ENCODE results near the gene PLAC9.

Gene PLAC9

GRCh38 chr10:80173466-80173865, 40.9 kb downstream of the PLAC9 start:
- Histone ChIP-seq H3K27ac (ENCODE audit: low read depth, low read length) (no peak overlapping the region), H3F3A (ENCODE audit: insufficient read depth) (no peaks in the 10 kb centered on the region), H3K9me3 (ENCODE audit: insufficient read depth, low read length) (no peaks in the 10 kb centered on the region)

GRCh38 chr10:80174641-80175395, 42.3 kb downstream of the PLAC9 start:
- Histone ChIP-seq H3K9me2 (replicated peaks; ENCODE audit: insufficient read depth, low read length) (no peaks in the 10 kb centered on the region), H3K27ac (ENCODE audit: low read depth, low read length) (no peak overlapping the region), H3K9ac (ENCODE audit: low read length) (no peak overlapping the region), H3K9me3 (ENCODE audit: insufficient read depth, low read length) (no peaks in the 10 kb centered on the region), H3K4me2 (ENCODE audit: low read depth, low read length, poor library complexity, severe bottlenecking) (no peak overlapping the region), H4K20me1 (ENCODE audit: low read depth, low read length) (no peaks in the 10 kb centered on the region; the same call in 1 of the 2 replicates), H3K4me3 (ENCODE audit: insufficient read depth, low read length, poor library complexity, severe bottlenecking) (no peak overlapping the region), H3F3A (ENCODE audit: insufficient read depth) (no peaks in the 10 kb centered on the region), H2AFZ (ENCODE audit: low read depth, low read length, severe bottlenecking) (no peak overlapping the region), H3K36me3 (ENCODE audit: low read length) (no peaks in the 10 kb centered on the region), H3K27me3 (ENCODE audit: low read length) (no peaks in the 10 kb centered on the region), H3K79me2 (ENCODE audit: insufficient read depth, low read length) (peaks cover 29% of the 10 kb centered on the region)
- TF ChIP-seq, protein P1, sequence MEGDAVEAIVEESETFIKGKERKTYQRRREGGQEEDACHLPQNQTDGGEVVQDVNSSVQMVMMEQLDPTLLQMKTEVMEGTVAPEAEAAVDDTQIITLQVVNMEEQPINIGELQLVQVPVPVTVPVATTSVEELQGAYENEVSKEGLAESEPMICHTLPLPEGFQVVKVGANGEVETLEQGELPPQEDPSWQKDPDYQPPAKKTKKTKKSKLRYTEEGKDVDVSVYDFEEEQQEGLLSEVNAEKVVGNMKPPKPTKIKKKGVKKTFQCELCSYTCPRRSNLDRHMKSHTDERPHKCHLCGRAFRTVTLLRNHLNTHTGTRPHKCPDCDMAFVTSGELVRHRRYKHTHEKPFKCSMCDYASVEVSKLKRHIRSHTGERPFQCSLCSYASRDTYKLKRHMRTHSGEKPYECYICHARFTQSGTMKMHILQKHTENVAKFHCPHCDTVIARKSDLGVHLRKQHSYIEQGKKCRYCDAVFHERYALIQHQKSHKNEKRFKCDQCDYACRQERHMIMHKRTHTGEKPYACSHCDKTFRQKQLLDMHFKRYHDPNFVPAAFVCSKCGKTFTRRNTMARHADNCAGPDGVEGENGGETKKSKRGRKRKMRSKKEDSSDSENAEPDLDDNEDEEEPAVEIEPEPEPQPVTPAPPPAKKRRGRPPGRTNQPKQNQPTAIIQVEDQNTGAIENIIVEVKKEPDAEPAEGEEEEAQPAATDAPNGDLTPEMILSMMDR (IDR thresholded peaks at IDR 0.05; ENCODE audit: insufficient read depth, low read length, poor library complexity, severe bottlenecking), result no peak
- no peak for TF ChIP-seq EZH2phosphoT487 (conservative IDR thresholded peaks at IDR 0.05; ENCODE audit: low read length)

More at GRCh38 chr10:80173466-80173865, 40.9 kb downstream of the PLAC9 start:
- H3K9ac ChIP-seq (ENCODE audit: low read length), result no peak overlapping the region
- peaks cover 23% of the 10 kb centered on the region for H3K79me2 ChIP-seq (ENCODE audit: insufficient read depth, low read length)
- H3K27me3 ChIP-seq (ENCODE audit: low read length), result no peaks in the 10 kb centered on the region
- H3K4me2 ChIP-seq (ENCODE audit: low read depth, low read length, poor library complexity, severe bottlenecking), result no peak overlapping the region
- H3K9me2 ChIP-seq (replicated peaks; ENCODE audit: insufficient read depth, low read length), result no peaks in the 10 kb centered on the region
- H2AFZ ChIP-seq (ENCODE audit: low read depth, low read length, severe bottlenecking), result no peak overlapping the region
- H4K20me1 ChIP-seq (ENCODE audit: low read depth, low read length), result no peaks in the 10 kb centered on the region; the same call in 1 of the 2 replicates
- no peak for TF ChIP-seq EZH2phosphoT487 (conservative IDR thresholded peaks at IDR 0.05; ENCODE audit: low read length)
- TF ChIP-seq, protein P1 (IDR thresholded peaks at IDR 0.05; ENCODE audit: insufficient read depth, low read length, poor library complexity, severe bottlenecking), result no peak
- no peaks in the 10 kb centered on the region for H3K36me3 ChIP-seq (ENCODE audit: low read length)
- no peak overlapping the region for H3K4me3 ChIP-seq (ENCODE audit: insufficient read depth, low read length, poor library complexity, severe bottlenecking)

GRCh38 chr10:80176526-80176925, 44.0 kb downstream of the PLAC9 start:
- Histone ChIP-seq H2AFZ (ENCODE audit: low read depth, low read length, severe bottlenecking) (no peak overlapping the region), H3K27ac (ENCODE audit: low read depth, low read length) (no peak overlapping the region), H3K9ac (ENCODE audit: low read length) (no peak overlapping the region), H3K27me3 (ENCODE audit: low read length) (no peaks in the 10 kb centered on the region), H3F3A (ENCODE audit: insufficient read depth) (no peaks in the 10 kb centered on the region), H3K36me3 (ENCODE audit: low read length) (no peaks in the 10 kb centered on the region), H3K79me2 (ENCODE audit: insufficient read depth, low read length) (peaks cover 46% of the 10 kb centered on the region), H3K4me2 (ENCODE audit: low read depth, low read length, poor library complexity, severe bottlenecking) (no peak overlapping the region), H3K9me3 (ENCODE audit: insufficient read depth, low read length) (no peaks in the 10 kb centered on the region), H3K9me2 (replicated peaks; ENCODE audit: insufficient read depth, low read length) (no peaks in the 10 kb centered on the region), H4K20me1 (ENCODE audit: low read depth, low read length) (no peaks in the 10 kb centered on the region), H3K4me3 (ENCODE audit: insufficient read depth, low read length, poor library complexity, severe bottlenecking) (no peak overlapping the region)
- TF ChIP-seq, protein P1 (IDR thresholded peaks at IDR 0.05; ENCODE audit: insufficient read depth, low read length, poor library complexity, severe bottlenecking), result no peak
- TF ChIP-seq EZH2phosphoT487 (conservative IDR thresholded peaks at IDR 0.05; ENCODE audit: low read length), result no peak

Data from SU-DHL-6 (cell line).